NB4 (cell line): Measurements from ENCODE around the gene ARHGEF4.

Source experiments
- DNase-seq: peaks from one replicate; pipeline ENCODE4 v3.0.0; 2010; ENCODE audit warnings: low read depth
- H3K4me3 ChIP-seq: one replicate; pipeline ENCODE4 v1.5.1; 2011; ENCODE audit warnings: mild to moderate bottlenecking, low read depth, low read length, moderate library complexity
- MYC ChIP-seq: IDR thresholded peaks from 2 replicates; pipeline ENCODE4 v1.6.1; 2011; ENCODE audit warnings: low read depth, low read length
- POLR2A ChIP-seq: IDR thresholded peaks from 2 replicates; pipeline ENCODE4 v1.6.1; 2011; ENCODE audit warnings: mild to moderate bottlenecking; ENCODE audit not compliant: insufficient read length; ENCODE audit errors: extremely low read depth
- TF ChIP-seq, protein P1 (sequence below): IDR thresholded peaks from 2 replicates; pipeline ENCODE4 v1.6.1; 2011; ENCODE audit warnings: low read depth, low read length
- TF ChIP-seq, protein P2 (sequence below): IDR thresholded peaks from one replicate; pipeline ENCODE4 v1.5.1; 2012; ENCODE audit warnings: low read depth, low read length

Gene ARHGEF4

GRCh38 chr2:130839011-130839780 is 2.5 kb downstream of the ARHGEF4 start:
- no peak for DNase-seq
- TF ChIP-seq POLR2A (no peak), MYC (no peak)
- TF ChIP-seq, protein P1, sequence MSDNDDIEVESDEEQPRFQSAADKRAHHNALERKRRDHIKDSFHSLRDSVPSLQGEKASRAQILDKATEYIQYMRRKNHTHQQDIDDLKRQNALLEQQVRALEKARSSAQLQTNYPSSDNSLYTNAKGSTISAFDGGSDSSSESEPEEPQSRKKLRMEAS: no peak
- TF ChIP-seq, protein P2, sequence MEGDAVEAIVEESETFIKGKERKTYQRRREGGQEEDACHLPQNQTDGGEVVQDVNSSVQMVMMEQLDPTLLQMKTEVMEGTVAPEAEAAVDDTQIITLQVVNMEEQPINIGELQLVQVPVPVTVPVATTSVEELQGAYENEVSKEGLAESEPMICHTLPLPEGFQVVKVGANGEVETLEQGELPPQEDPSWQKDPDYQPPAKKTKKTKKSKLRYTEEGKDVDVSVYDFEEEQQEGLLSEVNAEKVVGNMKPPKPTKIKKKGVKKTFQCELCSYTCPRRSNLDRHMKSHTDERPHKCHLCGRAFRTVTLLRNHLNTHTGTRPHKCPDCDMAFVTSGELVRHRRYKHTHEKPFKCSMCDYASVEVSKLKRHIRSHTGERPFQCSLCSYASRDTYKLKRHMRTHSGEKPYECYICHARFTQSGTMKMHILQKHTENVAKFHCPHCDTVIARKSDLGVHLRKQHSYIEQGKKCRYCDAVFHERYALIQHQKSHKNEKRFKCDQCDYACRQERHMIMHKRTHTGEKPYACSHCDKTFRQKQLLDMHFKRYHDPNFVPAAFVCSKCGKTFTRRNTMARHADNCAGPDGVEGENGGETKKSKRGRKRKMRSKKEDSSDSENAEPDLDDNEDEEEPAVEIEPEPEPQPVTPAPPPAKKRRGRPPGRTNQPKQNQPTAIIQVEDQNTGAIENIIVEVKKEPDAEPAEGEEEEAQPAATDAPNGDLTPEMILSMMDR: no peak
- H3K4me3 ChIP-seq: no peak overlapping the region

GRCh38 chr2:130840506-130840905 is 3.8 kb downstream of the ARHGEF4 start:
- no peak for DNase-seq
- H3K4me3 ChIP-seq: no peak overlapping the region
- TF ChIP-seq, protein P2: no peak
- TF ChIP-seq MYC: no peak
- TF ChIP-seq, protein P1: no peak
- TF ChIP-seq POLR2A: no peak

DNA sequence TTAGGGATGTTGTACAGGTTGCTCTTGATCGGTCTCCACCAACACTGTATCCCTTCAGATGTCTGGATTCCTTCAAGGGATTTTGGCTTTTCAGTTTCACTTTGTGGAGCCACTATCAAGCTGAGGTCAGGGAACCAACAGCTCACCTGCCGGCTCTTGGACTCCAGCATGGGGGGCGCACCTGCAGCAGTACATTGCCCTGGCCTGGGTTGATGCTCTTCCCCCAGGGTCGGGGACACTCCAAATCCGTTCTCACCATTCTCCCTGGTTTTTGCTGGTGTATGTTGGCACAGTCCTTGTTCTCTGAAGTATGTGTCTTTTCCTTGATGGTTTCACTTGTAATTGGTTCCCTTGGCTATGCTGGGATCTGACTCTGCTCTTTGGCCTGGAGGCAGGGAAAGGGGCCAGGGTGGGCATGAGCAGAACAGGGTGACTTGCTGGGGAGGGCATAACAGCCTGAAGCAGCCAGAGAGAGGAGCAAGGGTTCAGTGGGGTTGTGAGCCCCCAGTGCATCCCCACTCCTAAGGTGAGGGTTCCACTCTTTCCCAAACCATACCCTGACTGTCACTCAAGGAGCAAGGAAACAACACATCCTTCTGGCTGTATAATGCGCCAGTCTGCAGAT is 5.1 kb downstream of the ARHGEF4 start:
- DNase-seq: no peak
- TF ChIP-seq, protein P1: no peak
- TF ChIP-seq POLR2A: no peak
- TF ChIP-seq, protein P2: no peak
- no peak for TF ChIP-seq MYC
- H3K4me3 ChIP-seq: no peak overlapping the region

DNA sequence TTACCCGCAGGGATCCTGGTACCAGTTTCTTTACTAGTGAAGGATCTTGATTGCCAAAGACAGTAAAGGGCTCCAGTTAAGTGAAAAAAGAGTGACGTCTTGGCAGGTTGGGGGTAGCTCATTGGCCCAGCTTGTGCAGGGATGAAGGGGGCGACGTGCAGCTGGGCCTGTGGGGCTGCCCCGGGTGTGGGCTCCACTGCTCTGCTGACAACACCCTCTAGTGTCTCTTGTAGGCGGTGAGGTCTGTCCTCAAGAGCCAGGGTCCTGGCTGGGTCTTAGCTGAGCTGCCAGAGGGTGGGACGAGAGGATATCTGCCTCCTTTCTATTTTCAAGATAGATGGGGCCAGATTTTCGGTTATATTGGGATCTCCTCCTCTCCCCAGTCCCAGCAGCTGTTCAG is 6.1 kb downstream of the ARHGEF4 start:
- TF ChIP-seq MYC: no peak
- TF ChIP-seq, protein P1: no peak
- no peak for DNase-seq
- H3K4me3 ChIP-seq: no peak overlapping the region

DNA sequence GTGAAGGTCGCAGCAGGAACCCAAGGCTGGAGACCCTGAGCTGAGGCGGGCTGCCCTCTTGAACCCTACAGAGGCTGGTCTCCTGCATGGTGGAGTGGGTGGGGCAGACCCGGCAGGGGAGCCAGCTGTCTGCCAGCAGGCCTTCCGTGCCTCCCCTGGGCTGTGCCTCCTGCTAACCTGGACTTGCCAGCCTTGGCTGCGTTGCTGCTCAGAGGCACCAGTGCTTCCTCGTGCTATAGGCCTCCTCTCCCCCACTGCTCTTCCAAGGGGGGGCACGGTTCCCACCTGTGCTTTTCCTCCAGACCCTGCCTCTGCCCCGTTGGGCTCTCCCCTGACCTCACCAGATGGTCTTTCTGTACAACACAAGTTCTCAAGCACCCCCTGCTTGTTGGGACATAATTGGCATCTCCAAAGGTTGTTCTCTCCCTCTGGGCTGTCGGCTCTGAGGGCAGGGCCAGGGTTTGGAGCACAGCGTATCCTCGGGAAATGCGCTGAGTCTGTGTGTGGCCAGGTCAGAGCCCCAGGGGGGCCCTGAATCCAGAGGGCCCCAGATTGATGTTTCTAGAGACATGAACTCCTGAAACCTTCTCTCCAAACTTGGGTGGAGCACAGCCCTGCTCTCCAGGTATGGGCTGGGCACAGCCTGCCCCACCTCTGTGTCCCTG is 6.7 kb downstream of the ARHGEF4 start:
- TF ChIP-seq, protein P1: no peak
- TF ChIP-seq, protein P2: no peak
- no peak for TF ChIP-seq POLR2A
- TF ChIP-seq MYC: no peak
- no peak overlapping the region for H3K4me3 ChIP-seq
- DNase-seq: no peak

- H3K4me3 ChIP-seq: no peak overlapping the region
- no peak for DNase-seq
- no peak for TF ChIP-seq POLR2A
- TF ChIP-seq, protein P1: no peak
- TF ChIP-seq, protein P2: no peak
- TF ChIP-seq MYC: no peak
Observed at GRCh38 chr2:130844161-130844560, 7.4 kb downstream of the ARHGEF4 start.
